H1 (cell line): ENCODE data around the gene IQSEC3. TPM values are rescaled to one million over a fixed set of nuclear protein-coding genes. Genes with fewer than 3 reads are reported as not detected.
"Not testable (repeated sequence)": the region's sequence is repeated elsewhere in the genome, so short reads cannot be mapped to it uniquely, and the experiment has no call there.

Experiments
- CTCF ChIA-PET: fragments of 300-600 bp; sonication (Branson Sonifier 250); formaldehyde crosslinking; loops from one replicate; lab custom pipeline; 2021; ENCODE audit not compliant: partially characterized antibody; lab: Charles Lee
- POLR2A ChIA-PET: fragments of 300-600 bp; sonication (Branson Sonifier 250); formaldehyde crosslinking; loops from one replicate; lab custom pipeline; 2021; ENCODE audit warnings: inconsistent platforms; ENCODE audit not compliant: partially characterized antibody; lab: Charles Lee
- DNase-seq, 2 experiments: peaks; one replicate each; pipeline versions ENCODE4 v3.0.0 to v3.0.0-alpha.2; 2010 to 2022; ENCODE audit warnings: low spot score in 2 of 2, low read depth in 1 of 2, mixed read lengths in 1 of 2
- FAIRE-seq: peaks from 2 replicates; lab custom pipeline; 2011; peaks lifted over from hg19 to GRCh38; lab: Jason Lieb, UNC
- H2AFZ ChIP-seq: 2 replicates; pipeline ENCODE4 v1.8.1; 2012; ENCODE audit warnings: low read length, inconsistent platforms
- H2AK5ac ChIP-seq: 2 replicates; pipeline ENCODE4 v1.6.1; 2013; ENCODE audit warnings: low read depth, low read length
- H2BK120ac ChIP-seq: replicated peaks from 2 replicates; pipeline ENCODE3; 2013; ENCODE audit warnings: low read depth, low read length, inconsistent platforms
- H2BK12ac ChIP-seq: 2 replicates; pipeline ENCODE4 v1.6.1; 2013; ENCODE audit warnings: low read depth, low read length
- H2BK15ac ChIP-seq: 2 replicates; pipeline ENCODE4 v1.6.1; 2013; ENCODE audit warnings: low read length
- H2BK20ac ChIP-seq: 2 replicates; pipeline ENCODE4 v1.6.1; 2013; ENCODE audit warnings: low read length
- H2BK5ac ChIP-seq: 2 replicates; pipeline ENCODE4 v1.6.1; 2013; ENCODE audit warnings: low read depth, low read length
- H3K14ac ChIP-seq: 2 replicates; pipeline ENCODE4 v1.6.1; 2013; ENCODE audit warnings: inconsistent platforms; ENCODE audit not compliant: insufficient read length
- H3K18ac ChIP-seq: 2 replicates; pipeline ENCODE4 v1.6.1; 2013; ENCODE audit warnings: low read length; ENCODE audit errors: extremely low read depth
- H3K23ac ChIP-seq: 2 replicates; pipeline ENCODE4 v1.6.1; 2013; ENCODE audit warnings: inconsistent platforms; ENCODE audit not compliant: insufficient read length
- H3K23me2 ChIP-seq: 2 replicates; pipeline ENCODE4 v1.6.1; 2013; ENCODE audit warnings: low read depth, low read length
- H3K27ac ChIP-seq: 2 replicates; pipeline ENCODE4 v1.6.1; 2011; ENCODE audit warnings: low read depth, low read length, inconsistent platforms
- H3K27me3 ChIP-seq, 4 experiments: replicated peaks in 1 of 4; 1 replicate in 1 of 4; 2 replicates in 3 of 4; pipeline versions ENCODE4 v1.6.1 to v1.8.1; 2011 to 2013; ENCODE audit warnings: low read length in 3 of 4, mild to moderate bottlenecking in 3 of 4, inconsistent platforms in 2 of 4, mixed read lengths in 2 of 4, moderate library complexity in 1 of 4; ENCODE audit not compliant: control insufficient read depth in 3 of 4, insufficient read depth in 3 of 4; ENCODE audit errors: extremely low read depth in 1 of 4
- H3K36me3 ChIP-seq, 4 experiments: 2 replicates each; pipeline versions ENCODE4 v1.6.1 to v1.8.1; 2011 to 2013; ENCODE audit warnings: mild to moderate bottlenecking in 4 of 4, low read length in 3 of 4, moderate library complexity in 2 of 4, control low read depth in 1 of 4, inconsistent platforms in 1 of 4; ENCODE audit not compliant: insufficient read depth in 4 of 4, control insufficient read depth in 2 of 4
- H3K4ac ChIP-seq: replicated peaks from 2 replicates; pipeline ENCODE3; 2013; ENCODE audit warnings: low read length, low read depth, mixed read lengths, inconsistent platforms; ENCODE audit not compliant: insufficient read length
- H3K4me1 ChIP-seq, 4 experiments: replicated peaks in 1 of 4; 1 replicate in 1 of 4; 2 replicates in 3 of 4; pipeline versions ENCODE4 v1.6.1 to v1.8.1; 2011 to 2013; ENCODE audit warnings: low read length in 3 of 4, inconsistent platforms in 2 of 4, mixed read lengths in 1 of 4; ENCODE audit not compliant: insufficient read depth in 4 of 4, control insufficient read depth in 3 of 4
- H3K4me2 ChIP-seq, 2 experiments: 2 replicates each; pipeline versions ENCODE4 v1.6.1 to v1.8.1; 2011 to 2013; ENCODE audit warnings: low read depth in 2 of 2, low read length in 2 of 2, control low read depth in 1 of 2, inconsistent platforms in 1 of 2, mild to moderate bottlenecking in 1 of 2; ENCODE audit not compliant: insufficient read depth in 1 of 2
- H3K4me3 ChIP-seq, 4 experiments: fragments of 200-600, 300-600 bp in 1 of 4; sonication (generic), shearing (Covaris generic), sonication (Bioruptor Twin) in 1 of 4; 2 replicates each; pipeline versions ENCODE4 v1.5.1 to v1.8.1; 2011 to 2016; ENCODE audit warnings: low read length in 4 of 4, low read depth in 3 of 4, control low read depth in 2 of 4, inconsistent platforms in 2 of 4, mild to moderate bottlenecking in 2 of 4, mixed read lengths in 1 of 4, moderate library complexity in 1 of 4; ENCODE audit not compliant: insufficient read depth in 2 of 4; ENCODE audit errors: extremely low read depth in 1 of 4
- H3K56ac ChIP-seq: replicated peaks from 2 replicates; pipeline ENCODE3; 2013; ENCODE audit warnings: low read depth, mild to moderate bottlenecking, mixed read lengths, low read length, inconsistent platforms; ENCODE audit not compliant: insufficient read length
- H3K79me1 ChIP-seq: 2 replicates; pipeline ENCODE4 v1.6.1; 2013; ENCODE audit warnings: low read depth, low read length, control low read depth
- H3K79me2 ChIP-seq, 2 experiments: 2 replicates each; pipeline versions ENCODE4 v1.6.1 to v1.8.1; 2012 to 2013; ENCODE audit warnings: low read length in 2 of 2, mild to moderate bottlenecking in 2 of 2, inconsistent platforms in 1 of 2; ENCODE audit not compliant: insufficient read depth in 2 of 2, control insufficient read depth in 1 of 2
- H3K9ac ChIP-seq, 4 experiments: replicated peaks in 1 of 4; 1 replicate in 1 of 4; 2 replicates in 3 of 4; pipeline versions ENCODE4 v1.6.1 to v1.8.1; 2011 to 2013; ENCODE audit warnings: low read depth in 3 of 4, low read length in 3 of 4, control low read depth in 2 of 4, mild to moderate bottlenecking in 2 of 4, moderate library complexity in 2 of 4, inconsistent platforms in 1 of 4; ENCODE audit errors: extremely low read depth in 1 of 4
- H3K9me3 ChIP-seq, 2 experiments: 2 replicates each; pipeline versions ENCODE4 v1.6.1 to v1.8.1; 2012 to 2013; ENCODE audit warnings: mild to moderate bottlenecking in 2 of 2, moderate library complexity in 2 of 2, control low read depth in 1 of 2, inconsistent platforms in 1 of 2, low read depth in 1 of 2, low read length in 1 of 2, mixed read lengths in 1 of 2; ENCODE audit not compliant: insufficient read depth in 2 of 2
- H4K20me1 ChIP-seq, 2 experiments: replicated peaks in 1 of 2; 2 replicates each; pipeline versions ENCODE3 to v1.8.1; 2011 to 2013; ENCODE audit warnings: inconsistent platforms in 2 of 2, low read length in 2 of 2, mild to moderate bottlenecking in 1 of 2; ENCODE audit not compliant: insufficient read depth in 2 of 2, control insufficient read depth in 1 of 2
- H4K5ac ChIP-seq: 2 replicates; pipeline ENCODE4 v1.6.1; 2013; ENCODE audit warnings: low read length, low read depth, mixed read lengths, inconsistent platforms; ENCODE audit not compliant: insufficient read length
- H4K8ac ChIP-seq: 2 replicates; pipeline ENCODE4 v1.8.0; 2013; ENCODE audit warnings: mild to moderate bottlenecking, moderate library complexity, low read length, inconsistent platforms; ENCODE audit not compliant: insufficient read depth; ENCODE audit errors: extremely low read depth
- H4K91ac ChIP-seq: replicated peaks from 2 replicates; pipeline ENCODE3; 2013; ENCODE audit warnings: low read length, mixed read lengths, inconsistent platforms; ENCODE audit not compliant: insufficient read length
- WGBS, 2 experiments: shearing (Covaris generic) in 1 of 2; methylation state at CpG; one replicate each; pipeline versions ENCODE4 v1.1.6 to v1.1.7; 2013 to 2015; ENCODE audit warnings: low lambda C conversion rate in 2 of 2, mixed read lengths in 2 of 2, inconsistent platforms in 1 of 2, low coverage in 1 of 2, missing lambda C conversion rate in 1 of 2; ENCODE audit not compliant: insufficient replicate concordance in 2 of 2, insufficient coverage in 1 of 2, insufficient read length in 1 of 2; ENCODE audit errors: extremely low coverage in 1 of 2, missing lambda C conversion rate in 1 of 2; 5-methylcytosine and 5-hydroxymethylcytosine counted together
- polyA plus RNA-seq, 7 experiments: library from polyadenylated mRNA; depleted of rRNA in 3 of 7; stranded (reverse) in 5 of 7; unstranded in 2 of 7; fragments of >200 nt in 5 of 7; fragments of 200-250 nt in 2 of 7; gene quantifications; 1 replicate in 5 of 7; 2 replicates in 1 of 7; 4 replicates in 1 of 7; pipeline versions ENCODE4 v1.2.1 to v1.2.3, GENCODE V29; 2011 to 2013; ENCODE audit warnings: missing spikeins in 2 of 7, mixed read lengths in 2 of 7
- total RNA-seq: library from RNA; stranded (reverse); fragmentation: NEBNext Ultra II Directional; extraction: Animal tissue kit (Norgen Biotek cat#: 25700); gene quantifications from 2 replicates; pipeline ENCODE4 v1.2.1, GENCODE V29; 2021

Gene IQSEC3
- total and polyA plus RNA-seq, 2 of the 8 experiments (the other 6 are each of a cell fraction or from before 2014, with no cell fraction given): 1.2 to 3.1 TPM

DNA sequence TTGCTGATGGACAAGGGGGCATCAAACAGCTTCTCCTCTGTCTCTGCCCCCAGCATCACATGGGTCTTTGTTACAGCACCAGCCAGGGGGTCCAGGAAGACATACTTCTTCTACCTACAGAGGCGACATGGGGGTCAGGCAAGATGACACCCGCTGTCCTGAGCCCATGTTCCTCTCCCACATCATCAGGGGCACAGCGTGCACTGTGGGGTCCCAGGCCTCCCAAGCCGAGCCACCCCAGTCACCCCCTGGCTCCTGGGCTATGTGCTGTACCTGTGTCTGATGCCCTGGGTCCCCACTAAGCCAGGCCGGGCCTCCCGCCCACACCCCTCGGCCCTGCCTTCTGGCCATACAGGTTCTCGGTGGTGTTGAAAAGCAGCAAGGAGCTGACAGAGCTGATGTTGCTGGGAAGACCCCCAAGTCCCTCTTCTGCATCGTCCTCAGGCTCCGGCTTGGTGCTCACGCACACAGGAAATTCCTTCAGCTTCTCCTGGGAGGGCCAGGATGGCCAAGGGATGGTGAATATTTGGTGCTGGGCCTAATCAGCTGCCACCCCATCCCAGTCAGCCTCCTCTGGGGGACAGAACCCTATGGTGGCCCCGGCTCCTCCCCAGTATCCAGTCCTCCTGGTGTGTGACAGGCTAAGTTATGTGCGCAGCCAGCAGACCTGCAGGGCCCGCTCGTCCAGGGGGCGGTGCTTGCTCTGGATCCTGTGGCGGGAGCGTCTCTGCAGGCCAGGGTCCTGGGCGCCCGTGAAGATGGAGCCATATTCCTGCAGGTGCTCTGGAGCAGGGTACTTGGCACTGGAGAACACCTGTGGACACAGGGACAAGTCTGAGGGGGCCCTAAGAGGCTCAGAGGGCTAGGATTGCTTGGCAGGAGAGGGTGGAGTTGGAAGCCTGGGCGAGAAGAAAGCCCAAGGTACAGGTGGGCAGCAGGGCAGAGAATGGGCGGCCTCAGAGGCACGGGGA lies 48.9 kb upstream of the IQSEC3 start:
- H3K4me1 ChIP-seq, H3K4ac ChIP-seq, H3K23me2 ChIP-seq, H3K4me2 ChIP-seq, H3K79me2 ChIP-seq, H2BK15ac ChIP-seq, H4K20me1 ChIP-seq, FAIRE-seq, H2BK120ac ChIP-seq, H3K4me3 ChIP-seq, CTCF ChIA-PET, POLR2A ChIA-PET, H3K23ac ChIP-seq, H3K9me3 ChIP-seq, H3K56ac ChIP-seq, H2BK20ac ChIP-seq, H3K27me3 ChIP-seq, H4K5ac ChIP-seq, H3K18ac ChIP-seq, H2BK5ac ChIP-seq, H2BK12ac ChIP-seq, H4K91ac ChIP-seq, H4K8ac ChIP-seq, H3K9ac ChIP-seq, H3K14ac ChIP-seq, H2AK5ac ChIP-seq, H3K27ac ChIP-seq, H2AFZ ChIP-seq, DNase-seq: not testable (repeated sequence)
- WGBS, 2 experiments: 96% methylated on average over 14 of the region's 23 CpGs; no CpG with 5 or more reads in 1 of the 2 experiments
- Histone ChIP-seq H3K36me3 (peaks cover 2 to 11% (median 9%) of the 10 kb centered on the region in 4 experiments; a peak in 5 of 8 replicates), H3K79me1 (peaks cover 11% of the 10 kb centered on the region; the same call in 1 of the 2 replicates)
